ENCODE data around the gene DTX3.

- TF ChIP-seq POLR2A (IDR thresholded peaks at IDR 0.05) (no peak), CTCF (IDR thresholded peaks at IDR 0.05) (no peak)
Measured at GRCh38 chr12:57609781-57610553, 5.3 kb downstream of the DTX3 start.

Data from sigmoid colon (tissue), 3 donors.